ENCODE results near the gene ZNF768.
"Not testable (repeated sequence)": the region's sequence is repeated elsewhere in the genome, so short reads cannot be mapped to it uniquely, and the experiment has no call there.

ZNF768 gene

DNA sequence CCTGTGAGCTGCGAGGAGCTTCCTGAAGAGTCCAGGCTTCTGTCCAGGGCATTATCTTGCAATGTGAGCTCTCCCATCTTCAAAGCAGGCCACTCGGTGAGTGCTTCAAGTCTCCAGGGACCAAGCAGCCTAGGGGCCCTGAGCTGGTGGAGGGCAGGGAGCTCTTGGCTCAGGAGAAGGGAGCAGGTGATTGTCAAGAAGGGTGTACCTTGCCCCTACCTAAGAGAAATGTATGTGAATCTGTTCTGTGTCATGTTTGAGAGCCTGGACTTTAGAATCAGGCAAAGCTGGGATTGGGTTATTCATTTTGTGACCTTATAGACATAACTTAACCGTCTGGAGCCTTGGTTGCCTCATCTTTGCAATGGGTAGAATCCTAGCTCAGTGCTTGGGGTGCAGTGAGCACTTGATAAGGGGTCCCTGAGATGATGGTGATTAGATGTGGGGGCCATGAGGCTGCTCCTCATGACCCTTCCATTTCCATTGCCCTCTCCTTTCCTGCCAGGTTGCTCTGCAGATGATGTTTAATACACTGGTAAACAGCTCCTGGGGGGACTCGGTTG is 15.9 kb downstream of the ZNF768 start:
- no peak for DNase-seq (ENCODE audit: low read depth in 2 of 2)

DNA sequence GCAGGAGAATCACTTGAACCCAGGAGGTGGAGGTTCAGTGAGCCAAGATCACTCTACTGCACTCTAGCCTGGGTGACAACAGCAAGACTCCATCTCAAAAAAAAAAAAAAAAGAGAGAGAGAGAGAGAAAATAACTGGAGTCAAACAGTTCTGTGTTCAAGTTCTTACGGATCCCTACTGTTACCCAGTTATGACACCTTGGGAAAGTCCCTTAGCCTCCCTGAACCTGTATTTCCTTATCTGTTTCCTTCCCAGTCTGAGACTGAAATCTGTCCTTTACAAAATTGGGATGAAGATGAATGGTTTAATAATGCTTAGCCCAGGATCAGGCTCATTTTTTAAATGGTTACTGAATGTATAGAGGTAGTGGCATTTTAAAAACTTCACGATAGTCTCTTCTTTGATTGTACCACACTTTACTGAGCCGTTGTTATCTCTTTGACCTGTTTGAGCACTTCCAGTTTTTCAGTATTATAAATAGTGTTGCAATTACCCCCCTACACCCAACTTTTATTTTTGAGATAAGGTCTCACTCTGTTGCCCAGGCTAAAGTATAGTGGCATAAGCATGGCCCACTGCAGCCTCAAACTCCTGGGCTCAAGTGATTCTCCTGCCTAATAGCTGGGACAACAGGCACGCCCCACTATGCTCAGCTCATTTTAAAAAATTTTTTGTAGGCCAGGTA is 17.1 kb downstream of the ZNF768 start:
- no peak for DNase-seq (ENCODE audit: low read depth in 2 of 2)

DNA sequence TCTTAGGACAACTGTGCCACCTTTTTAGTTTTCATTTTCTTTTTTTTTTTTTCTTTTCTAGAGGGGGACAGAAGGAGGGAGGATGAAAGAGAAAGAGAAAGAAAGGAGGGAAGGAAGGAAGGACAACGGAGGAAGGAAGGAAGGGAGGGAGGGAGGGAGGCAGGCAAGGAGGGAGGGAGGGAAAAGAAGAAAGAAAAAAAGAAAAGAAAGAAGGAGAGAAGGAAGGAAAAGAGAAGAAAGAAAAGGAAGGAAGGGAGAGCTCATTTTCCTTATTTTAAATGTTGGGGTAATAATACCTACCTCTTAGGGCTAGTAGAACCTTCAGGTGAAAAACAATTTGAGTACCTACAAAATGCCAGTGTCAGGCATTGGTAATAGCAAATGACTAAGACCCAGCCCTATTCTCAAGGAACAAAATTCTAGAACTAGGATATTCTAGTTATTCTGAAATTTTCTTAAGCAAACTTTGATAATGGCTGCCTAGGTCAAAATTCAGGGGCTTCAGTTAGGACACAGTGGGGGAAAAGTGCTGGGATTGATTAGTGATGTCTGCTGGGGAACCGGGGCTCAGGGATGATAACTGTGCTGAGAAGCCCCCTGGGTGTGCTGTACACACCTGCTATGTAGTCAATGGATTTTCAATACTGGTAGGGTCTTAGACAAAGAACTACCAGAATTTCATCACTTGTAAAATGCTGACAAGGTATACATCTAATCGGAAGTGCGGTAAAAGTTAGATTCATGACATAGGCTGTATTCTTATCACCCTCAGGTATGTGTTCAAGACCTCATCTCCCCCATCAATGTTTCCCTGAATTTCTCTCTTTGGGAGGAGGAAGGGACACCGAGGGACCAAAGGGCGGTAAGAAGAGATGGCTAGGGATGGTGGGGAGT is 22.7 kb downstream of the ZNF768 start:
- DNase-seq (ENCODE audit: low read depth in 2 of 2): no peak

DNA sequence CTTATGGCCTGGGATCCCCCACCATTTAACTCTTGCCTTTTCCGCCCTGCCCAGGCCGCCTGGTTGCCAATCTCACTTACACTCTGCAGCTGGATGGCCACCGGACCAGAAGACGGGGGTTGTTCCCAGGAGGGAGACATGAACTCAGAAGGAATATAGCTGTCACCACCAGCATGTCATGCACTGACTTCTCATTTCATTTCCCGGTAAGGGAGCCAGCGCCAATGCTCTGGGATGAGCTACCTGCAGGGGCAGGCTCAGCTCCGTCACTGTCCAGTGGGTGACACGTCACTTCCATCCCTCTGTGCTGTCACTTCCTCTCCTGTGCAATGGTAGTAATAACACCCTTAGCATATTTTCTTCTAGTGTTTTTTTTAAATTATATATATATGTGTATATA is 27.1 kb downstream of the ZNF768 start:
- DNase-seq (ENCODE audit: low read depth in 2 of 2): no peak

DNA sequence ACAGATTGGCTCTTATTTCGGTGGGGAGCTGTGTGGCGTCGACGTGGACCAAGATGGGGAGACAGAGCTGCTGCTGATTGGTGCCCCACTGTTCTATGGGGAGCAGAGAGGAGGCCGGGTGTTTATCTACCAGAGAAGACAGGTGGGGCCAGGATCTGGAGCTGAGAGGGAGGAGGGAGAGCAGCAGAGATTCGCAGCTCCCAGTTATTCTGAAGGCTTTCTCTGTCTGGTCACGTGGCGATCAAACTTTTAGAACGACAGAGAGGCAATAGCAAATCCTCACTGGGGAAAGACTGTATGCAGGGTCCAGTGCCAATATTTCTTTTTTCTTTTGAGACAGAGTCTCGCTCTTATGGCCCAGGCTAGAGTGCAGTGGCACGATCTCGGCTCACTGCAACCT is 31.7 kb downstream of the ZNF768 start:
- no peak for DNase-seq (ENCODE audit: low read depth in 2 of 2)

DNA sequence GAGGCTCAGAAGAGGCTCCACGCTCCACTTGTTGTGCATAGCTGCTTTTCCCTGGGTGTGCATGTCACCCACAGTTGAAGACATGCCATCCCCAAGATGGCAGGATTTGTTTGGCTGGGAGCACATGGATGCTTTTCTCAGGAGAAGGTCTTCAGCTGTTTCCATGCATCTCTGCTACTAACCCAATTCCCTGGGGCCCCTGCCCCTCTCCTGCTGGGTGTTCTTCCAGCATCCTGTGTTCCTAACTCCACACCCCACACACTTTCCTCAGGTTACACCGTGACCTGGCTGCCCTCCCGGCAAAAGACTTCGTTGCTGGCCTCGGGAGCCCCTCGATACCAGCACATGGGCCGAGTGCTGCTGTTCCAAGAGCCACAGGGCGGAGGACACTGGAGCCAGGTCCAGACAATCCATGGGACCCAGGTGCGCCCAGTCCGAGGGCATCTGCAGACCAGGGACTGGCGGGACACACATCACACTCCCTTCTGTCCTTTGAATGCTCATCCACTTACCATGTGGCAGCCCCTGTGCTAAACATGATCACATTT is 32.4 kb downstream of the ZNF768 start:
- no peak for DNase-seq (ENCODE audit: low read depth in 2 of 2)

DNA sequence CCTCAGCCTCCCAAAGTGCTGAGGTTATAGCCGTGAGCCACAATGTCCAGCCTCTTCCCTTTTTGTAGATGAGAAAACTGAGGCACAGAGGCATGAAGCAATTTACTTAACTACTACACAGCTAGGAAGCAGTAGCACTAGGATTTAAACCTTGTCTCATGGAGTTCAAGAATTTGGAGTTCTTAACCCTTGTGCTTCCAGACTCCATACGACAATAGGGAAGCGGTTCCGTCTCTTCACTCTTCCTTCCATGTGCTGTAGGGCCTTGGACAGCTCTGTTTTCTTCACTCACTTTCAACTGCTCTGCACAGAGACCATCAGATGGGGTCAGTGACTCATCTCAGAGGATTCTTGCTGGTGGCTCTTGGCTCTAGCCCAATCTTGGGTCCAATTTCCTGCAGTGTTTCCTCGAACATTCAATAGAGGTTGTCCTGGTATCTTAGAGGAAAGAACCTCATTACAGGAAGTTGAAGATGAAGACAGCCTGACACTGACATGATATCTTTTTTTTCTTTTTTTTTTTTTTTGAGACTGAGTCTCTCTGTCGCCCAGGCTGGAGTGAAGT is 34.5 kb downstream of the ZNF768 start:
- DNase-seq (ENCODE audit: low read depth in 2 of 2): peak; percentile 48 to 52

DNA sequence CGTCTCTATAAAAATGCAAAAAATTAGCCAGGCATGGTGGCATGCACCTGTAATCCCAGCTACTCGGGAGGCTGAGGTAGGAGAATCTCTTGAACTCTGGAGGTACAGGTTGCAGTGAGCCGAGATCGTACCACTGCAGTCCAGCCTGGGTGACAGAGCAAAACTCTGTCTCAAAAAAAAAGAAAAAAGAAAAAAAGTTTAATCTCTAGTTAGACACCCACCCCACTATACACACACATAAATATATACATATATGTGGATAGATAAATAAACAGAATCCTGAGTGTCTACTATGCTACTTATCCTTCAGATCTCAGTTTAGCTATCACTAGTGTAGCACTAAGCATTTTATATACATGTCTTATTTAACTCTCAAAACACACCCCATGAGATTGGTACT is 35.1 kb downstream of the ZNF768 start:
- DNase-seq (ENCODE audit: low read depth in 2 of 2): no peak

DNA sequence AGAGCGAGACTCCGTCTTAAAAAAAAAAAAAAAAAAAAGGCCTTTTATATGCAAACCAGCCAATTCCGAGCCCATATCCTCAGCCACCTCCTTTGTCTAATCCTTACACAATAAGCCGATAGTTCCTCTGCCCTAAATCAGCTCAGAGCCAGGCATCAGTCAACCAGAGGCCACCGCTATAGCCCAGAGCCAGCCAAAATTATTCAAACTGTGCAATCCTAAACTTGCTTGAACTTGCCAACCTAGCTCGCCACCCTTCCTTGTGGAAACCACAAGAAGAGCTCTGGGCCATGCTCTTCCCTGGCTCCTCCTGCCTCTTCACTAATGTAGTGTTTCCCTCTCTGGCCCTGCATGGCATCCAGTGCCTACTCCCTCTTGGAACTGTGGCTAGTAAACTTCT is 36.2 kb downstream of the ZNF768 start:
- no peak for DNase-seq (ENCODE audit: low read depth in 2 of 2)

DNA sequence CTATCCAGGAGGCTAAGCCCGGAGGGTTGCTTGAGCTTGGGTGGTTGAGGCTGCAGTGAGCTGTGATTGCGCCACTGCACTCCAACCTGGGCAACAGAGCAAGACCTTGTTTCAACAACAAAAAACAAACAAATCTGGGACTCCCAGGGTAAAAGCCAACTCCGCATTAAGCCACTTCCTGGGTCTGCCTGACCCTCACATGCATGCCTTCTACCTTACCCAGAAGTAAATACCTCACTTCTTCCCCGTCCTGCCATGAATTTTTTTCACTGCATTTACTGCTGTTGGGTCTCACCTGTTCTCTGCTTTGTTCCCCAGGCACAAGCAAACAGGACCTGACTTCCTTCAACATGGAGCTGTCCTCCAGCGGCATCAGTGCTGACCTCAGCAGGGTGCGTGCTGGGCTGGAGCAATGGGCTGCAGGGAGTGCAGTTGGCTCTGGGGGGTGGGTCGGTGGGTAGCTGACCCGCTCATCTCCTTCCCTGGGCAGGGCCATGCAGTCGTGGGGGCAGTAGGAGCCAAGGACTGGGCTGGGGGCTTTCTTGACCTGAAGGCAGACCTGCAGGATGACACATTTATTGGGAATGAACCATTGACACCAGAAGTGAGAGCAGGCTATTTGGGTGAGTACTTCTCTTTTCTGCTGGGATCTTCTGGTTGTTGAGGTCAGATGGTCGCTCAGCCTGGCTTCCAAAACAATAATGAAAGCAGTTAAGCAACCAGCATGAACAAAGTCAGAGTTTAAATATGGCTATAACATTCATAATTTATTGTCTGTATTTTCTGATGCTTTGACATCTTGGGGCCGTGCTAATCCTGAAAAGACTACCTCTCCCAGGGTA is 37.4 kb downstream of the ZNF768 start:
- DNase-seq (ENCODE audit: low read depth in 2 of 2): no peak

DNA sequence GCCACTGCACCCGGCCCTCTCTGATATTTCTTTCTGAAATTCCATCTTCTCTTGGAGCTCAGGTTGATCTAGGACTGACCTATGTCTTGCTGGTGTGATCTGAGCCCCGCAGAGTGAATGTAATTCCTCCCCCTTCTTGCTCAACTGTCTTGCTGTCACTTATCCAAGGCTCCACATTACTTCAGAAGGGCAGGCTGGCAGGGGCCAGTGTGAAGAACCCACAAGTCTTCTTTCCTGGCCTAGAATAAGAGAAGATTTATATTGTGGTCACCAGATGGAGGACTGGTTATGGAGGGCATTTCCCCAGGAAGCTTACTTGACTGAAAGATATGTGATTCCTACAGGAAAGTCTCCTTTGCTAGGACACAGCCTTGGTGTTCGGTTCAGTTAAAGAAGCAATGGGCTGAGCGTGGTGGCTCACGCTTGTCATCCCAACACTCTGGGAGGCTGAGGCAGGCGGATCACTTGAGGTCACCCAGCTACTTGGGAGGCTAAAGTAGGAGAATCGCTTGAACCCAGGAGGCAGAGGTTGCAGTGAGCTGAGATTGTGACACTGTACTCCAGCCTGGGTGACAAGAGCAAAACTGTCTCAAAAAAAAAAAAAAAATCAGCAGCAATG is 40.4 kb downstream of the ZNF768 start:
- no peak for DNase-seq (ENCODE audit: low read depth in 2 of 2)

DNA sequence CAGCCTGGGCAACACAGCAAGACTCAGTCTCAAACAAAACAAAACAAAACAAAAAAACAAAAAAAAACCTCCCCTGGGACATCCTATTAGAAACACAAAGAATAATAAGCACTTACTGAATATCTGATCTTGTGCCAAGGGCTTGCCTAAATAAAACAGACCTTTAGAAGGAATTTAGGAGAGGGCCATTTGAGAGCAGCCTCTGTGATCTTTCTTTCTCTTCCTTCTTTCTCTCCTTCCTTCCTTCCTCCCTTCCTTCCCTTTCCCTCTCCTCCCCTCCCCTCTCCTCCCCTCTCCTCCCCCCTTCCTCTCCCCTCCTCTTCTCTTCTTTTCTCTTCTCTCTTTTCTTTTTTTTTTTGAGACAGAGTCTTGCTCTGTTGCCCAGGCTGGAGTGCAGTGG is 41.5 kb downstream of the ZNF768 start:
- DNase-seq (ENCODE audit: low read depth in 2 of 2): no peak

DNA sequence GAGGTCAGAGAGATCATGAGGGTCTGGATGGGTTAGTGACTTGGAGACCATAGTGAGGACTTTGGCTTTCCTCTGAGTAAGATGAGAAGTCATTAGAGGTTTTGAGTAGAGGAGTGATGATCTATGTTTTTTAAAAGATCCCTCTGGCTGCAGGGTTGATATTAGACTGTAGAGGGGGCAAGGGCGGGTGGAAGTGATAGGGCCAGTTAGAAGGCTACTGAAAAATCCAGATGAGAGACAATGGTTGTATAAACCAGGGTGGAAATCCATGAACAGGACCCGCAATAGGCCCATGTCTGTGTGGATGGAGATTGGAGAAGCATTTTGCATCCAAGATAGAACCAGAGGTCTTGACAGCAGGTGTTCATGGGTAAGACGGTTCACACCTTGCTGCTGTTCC is 44.0 kb downstream of the ZNF768 start:
- no peak for DNase-seq (ENCODE audit: low read depth in 2 of 2)

DNA sequence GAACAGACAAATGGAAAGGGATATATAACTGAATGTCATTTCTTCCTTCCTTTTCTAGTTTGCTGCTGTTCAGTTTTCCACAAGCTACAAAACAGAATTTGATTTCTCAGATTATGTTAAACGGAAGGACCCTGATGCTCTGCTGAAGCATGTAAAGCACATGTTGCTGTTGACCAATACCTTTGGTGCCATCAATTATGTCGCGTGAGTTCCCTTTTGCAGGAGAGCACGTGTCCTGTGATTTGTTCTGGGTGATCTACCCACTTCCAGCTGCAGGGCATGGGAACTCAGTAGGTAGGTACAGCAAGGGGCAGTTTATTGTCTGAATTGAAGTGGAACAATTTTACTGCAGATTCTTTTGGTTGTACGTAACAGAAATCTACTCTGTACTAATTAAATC is 45.0 kb downstream of the ZNF768 start:
- DNase-seq (ENCODE audit: low read depth in 2 of 2): no peak

DNA sequence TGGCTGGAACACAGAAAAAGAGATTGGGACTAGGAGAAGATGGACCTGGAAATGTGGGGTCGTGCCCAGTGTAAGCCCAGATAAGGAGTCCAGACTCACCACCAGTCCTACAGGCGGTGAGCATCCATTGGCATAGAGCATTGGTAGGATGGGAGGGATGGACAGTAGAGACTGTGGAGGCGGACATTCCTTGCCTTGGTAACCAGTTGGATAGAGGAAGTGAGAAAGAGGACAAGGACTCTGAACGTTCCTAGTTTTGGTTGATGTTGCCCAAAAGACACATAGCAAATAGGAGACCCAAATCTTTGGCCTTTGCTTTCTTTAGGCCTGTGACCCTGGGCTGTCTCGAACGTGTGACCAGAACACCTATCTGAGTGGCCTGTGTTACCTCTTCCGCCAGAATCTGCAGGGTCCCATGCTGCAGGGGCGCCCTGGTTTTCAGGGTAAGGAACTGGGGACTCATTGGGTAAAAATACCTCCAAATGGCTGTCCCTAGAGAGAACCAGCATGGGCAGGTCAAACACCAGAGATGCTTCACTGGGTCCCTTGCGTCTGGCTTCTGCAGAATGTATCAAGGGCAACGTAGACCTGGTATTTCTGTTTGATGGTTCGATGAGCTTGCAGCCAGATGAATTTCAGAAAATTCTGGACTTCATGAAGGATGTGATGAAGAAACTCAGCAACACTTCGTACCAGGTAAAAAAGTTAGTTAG is 47.4 kb downstream of the ZNF768 start:
- no peak for DNase-seq (ENCODE audit: low read depth in 2 of 2)

DNA sequence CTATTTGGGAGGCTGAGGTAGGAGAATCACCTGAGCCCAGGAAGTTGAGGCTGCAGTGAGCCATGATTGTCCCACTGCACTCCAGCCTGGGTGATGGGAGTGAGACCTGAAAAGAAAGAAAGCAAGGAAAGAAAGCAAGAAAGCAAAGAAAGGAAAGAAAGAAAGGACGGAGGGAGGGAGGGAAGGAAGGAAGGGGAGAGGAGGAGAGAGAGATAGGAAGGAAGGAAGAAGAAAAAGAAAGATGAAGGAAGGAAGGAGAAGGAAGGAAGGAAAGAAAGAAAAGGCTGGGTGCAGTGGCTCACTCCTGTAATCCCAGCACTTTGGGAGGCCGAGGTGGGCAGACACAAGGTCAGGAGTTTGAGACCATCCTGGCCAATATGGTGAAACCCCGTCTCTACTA is 48.6 kb downstream of the ZNF768 start:
- not testable (repeated sequence) for DNase-seq (ENCODE audit: low read depth in 2 of 2)

DNA sequence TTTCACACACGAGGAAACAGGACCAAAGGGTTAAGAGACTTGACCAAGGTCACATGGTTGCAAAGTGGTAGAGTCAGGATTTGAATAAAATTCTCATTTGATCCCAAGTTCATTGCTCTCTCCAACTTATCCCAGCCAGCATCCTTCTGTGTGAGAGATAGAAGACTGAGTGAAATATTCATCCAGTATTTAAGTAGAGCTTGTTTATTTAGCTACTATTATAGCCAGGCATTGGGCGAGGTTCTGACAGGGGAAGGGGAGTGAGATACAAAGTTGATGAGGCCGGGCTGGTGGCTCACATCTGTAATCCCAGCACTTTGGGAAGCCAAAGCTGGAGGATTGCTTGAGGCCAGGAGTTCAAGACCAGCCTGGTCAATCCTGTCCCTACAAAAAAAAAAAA is 49.4 kb downstream of the ZNF768 start:
- DNase-seq (ENCODE audit: low read depth in 2 of 2): no peak

DNA sequence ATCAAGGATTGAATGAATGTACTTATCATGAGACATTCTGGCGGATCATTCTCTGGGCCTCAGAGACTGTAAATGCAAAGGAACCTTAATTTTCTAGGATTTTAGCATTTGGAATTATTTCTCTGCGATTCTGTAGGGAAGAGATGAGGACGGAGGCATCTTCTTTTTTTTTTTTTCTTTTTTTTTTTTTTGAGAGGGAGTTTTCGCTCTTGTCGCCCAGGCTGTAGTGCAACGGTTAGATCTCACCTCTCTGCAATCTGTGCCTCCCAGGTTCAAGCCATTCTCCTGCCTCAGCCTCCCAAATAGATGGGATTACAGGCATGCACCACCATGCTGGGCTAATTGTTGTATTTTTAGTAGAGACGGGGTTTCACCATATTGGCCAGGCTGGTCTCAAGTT is 51.7 kb downstream of the ZNF768 start:
- DNase-seq (ENCODE audit: low read depth in 2 of 2): no peak

DNA sequence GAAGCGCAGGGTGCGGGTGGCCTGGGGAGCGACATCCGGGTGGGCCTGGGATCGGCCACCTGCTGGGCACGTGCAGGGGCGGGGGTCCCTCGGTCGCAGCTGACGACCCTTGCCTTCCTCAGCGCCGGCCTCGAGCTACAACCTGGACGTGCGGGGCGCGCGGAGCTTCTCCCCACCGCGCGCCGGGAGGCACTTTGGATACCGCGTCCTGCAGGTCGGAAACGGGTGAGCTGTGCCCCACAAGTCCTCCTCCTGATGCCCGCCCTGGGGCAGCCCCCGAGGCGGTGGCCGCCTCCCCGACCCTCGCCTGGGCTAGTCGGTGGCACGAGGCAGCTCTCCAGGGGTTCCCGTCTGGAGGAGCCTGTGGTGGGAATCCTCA is 52.3 kb downstream of the ZNF768 start:
- no peak for DNase-seq (ENCODE audit: low read depth in 2 of 2)
